ENCODE measurements around the gene LSM14B.
"Not testable (repeated sequence)": the region's sequence is repeated elsewhere in the genome, so short reads cannot be mapped to it uniquely, and the experiment has no call there.

The LSM14B gene

DNA sequence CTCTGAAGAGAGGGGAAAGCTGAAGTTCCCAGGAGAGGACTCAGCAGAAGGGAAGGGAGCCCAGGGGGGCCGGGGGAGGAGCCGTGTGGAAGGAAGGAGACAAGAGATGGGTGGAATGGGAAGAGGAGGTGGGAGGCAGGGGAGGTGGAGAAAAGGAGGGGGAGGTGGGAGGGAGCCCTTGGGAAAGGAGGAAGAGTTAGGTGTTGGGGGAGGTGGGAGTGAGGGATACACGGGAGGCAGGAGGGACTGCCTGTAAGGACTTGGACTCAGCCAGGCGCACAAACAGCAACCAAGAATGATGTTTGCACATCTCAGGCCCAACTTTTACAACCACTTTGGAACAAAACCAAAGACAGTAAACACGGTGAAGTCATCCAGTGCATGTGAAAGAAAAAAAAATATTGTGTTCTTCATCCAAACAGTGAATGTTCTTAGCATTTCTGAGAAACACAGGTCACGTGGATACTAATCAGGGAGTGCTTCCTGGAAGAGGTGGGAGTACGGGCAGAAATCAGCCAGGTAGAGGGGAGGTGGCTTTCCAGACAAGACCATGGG is 17.4 kb upstream of the LSM14B start:
- TF ChIP-seq MAX (IDR thresholded peaks at IDR 0.05; ENCODE audit: low read depth, low read length) (no peak), POLR2A (IDR thresholded peaks at IDR 0.05; ENCODE audit: extremely low read depth, insufficient read length) (no peak), MYC (IDR thresholded peaks at IDR 0.05; ENCODE audit: low read depth, low read length) (no peak)
- TF ChIP-seq, protein P1, sequence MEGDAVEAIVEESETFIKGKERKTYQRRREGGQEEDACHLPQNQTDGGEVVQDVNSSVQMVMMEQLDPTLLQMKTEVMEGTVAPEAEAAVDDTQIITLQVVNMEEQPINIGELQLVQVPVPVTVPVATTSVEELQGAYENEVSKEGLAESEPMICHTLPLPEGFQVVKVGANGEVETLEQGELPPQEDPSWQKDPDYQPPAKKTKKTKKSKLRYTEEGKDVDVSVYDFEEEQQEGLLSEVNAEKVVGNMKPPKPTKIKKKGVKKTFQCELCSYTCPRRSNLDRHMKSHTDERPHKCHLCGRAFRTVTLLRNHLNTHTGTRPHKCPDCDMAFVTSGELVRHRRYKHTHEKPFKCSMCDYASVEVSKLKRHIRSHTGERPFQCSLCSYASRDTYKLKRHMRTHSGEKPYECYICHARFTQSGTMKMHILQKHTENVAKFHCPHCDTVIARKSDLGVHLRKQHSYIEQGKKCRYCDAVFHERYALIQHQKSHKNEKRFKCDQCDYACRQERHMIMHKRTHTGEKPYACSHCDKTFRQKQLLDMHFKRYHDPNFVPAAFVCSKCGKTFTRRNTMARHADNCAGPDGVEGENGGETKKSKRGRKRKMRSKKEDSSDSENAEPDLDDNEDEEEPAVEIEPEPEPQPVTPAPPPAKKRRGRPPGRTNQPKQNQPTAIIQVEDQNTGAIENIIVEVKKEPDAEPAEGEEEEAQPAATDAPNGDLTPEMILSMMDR (IDR thresholded peaks at IDR 0.05; ENCODE audit: low read depth, low read length), result no peak
- no peak for DNase-seq (ENCODE audit: low read depth)
- no peak overlapping the region for H3K4me3 ChIP-seq (ENCODE audit: low read depth, low read length)

GRCh38 chr20:62105592-62105991 is 16.7 kb upstream of the LSM14B start:
- DNase-seq (ENCODE audit: low read depth), result no peak
- TF ChIP-seq POLR2A (IDR thresholded peaks at IDR 0.05; ENCODE audit: extremely low read depth, insufficient read length) (no peak), MAX (IDR thresholded peaks at IDR 0.05; ENCODE audit: low read depth, low read length) (no peak), MYC (IDR thresholded peaks at IDR 0.05; ENCODE audit: low read depth, low read length) (no peak)
- TF ChIP-seq, protein P1 (IDR thresholded peaks at IDR 0.05; ENCODE audit: low read depth, low read length), result no peak

GRCh38 chr20:62111148-62111547 is 11.1 kb upstream of the LSM14B start:
- H3K4me3 ChIP-seq (ENCODE audit: low read depth, low read length), result no peak overlapping the region
- peak; percentile 41 for DNase-seq (ENCODE audit: low read depth)
- TF ChIP-seq MYC (IDR thresholded peaks at IDR 0.05; ENCODE audit: low read depth, low read length), result no peak
- no peak for TF ChIP-seq POLR2A (IDR thresholded peaks at IDR 0.05; ENCODE audit: extremely low read depth, insufficient read length)
- TF ChIP-seq, protein P1 (IDR thresholded peaks at IDR 0.05; ENCODE audit: low read depth, low read length), result no peak
- TF ChIP-seq MAX (IDR thresholded peaks at IDR 0.05; ENCODE audit: low read depth, low read length), result no peak

More at GRCh38 chr20:62105592-62105991, 16.7 kb upstream of the LSM14B start:
- no peak overlapping the region for H3K4me3 ChIP-seq (ENCODE audit: low read depth, low read length)

GRCh38 chr20:62112368-62112767 is 9.9 kb upstream of the LSM14B start:
- no peak overlapping the region for H3K4me3 ChIP-seq (ENCODE audit: low read depth, low read length)
- TF ChIP-seq MAX (IDR thresholded peaks at IDR 0.05; ENCODE audit: low read depth, low read length) (no peak), POLR2A (IDR thresholded peaks at IDR 0.05; ENCODE audit: extremely low read depth, insufficient read length) (no peak), MYC (IDR thresholded peaks at IDR 0.05; ENCODE audit: low read depth, low read length) (no peak)
- TF ChIP-seq, protein P1 (IDR thresholded peaks at IDR 0.05; ENCODE audit: low read depth, low read length), result no peak
- no peak for DNase-seq (ENCODE audit: low read depth)

DNA sequence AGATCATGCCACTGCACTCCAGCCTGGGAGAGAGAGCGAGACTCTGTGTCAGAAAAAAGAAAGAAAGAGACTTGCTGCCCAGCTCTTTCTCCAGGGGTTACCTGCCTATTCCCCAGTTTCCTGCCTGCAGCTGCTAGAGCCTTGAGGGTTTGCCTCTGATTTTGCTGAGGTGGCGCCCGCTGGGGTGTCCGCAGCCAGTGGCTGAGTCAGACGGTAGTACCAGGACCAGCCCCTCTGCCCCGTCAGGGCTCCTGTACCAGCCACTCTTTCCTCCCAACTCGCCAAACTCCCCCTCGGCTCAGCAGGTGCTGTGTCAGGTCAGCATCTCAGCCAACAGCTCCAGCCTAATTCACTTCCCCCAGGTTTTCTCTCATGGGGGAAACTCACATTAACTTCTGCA is 7.4 kb upstream of the LSM14B start:
- DNase-seq (ENCODE audit: low read depth), result no peak
- TF ChIP-seq POLR2A (IDR thresholded peaks at IDR 0.05; ENCODE audit: extremely low read depth, insufficient read length) (no peak), MYC (IDR thresholded peaks at IDR 0.05; ENCODE audit: low read depth, low read length) (no peak), MAX (IDR thresholded peaks at IDR 0.05; ENCODE audit: low read depth, low read length) (no peak)
- TF ChIP-seq, protein P1 (IDR thresholded peaks at IDR 0.05; ENCODE audit: low read depth, low read length), result no peak
- H3K4me3 ChIP-seq (ENCODE audit: low read depth, low read length), result no peak overlapping the region

DNA sequence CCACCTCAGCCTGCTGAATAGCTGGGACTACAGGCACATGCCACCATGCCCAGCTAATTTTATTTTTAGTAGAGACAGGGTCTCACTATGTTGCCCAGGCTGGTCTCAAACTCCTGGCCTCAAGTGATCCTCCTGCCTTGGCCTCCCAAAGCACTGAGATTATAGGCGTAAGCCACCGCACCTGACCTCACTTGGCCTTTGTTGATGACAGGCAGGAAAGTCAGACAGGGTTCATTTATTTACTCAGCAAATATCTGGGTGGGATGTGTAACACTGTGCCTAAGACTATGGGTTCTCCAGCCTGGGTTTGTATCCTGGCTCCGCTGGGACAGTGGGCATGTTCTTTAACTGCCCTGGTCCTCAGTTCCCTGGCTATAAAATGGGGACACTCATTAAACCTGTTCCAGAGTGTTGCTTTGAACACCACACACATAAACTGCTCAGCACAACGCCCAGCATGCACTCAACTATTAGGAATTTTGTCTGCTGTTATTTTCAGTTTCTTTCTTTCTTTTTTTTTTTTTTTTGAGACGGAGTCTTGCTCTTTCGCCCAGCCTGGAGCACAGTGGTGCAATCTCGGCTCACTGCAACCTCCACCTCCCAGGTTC is 6.4 kb upstream of the LSM14B start:
- not testable (repeated sequence) for H3K4me3 ChIP-seq (ENCODE audit: low read depth, low read length); DNase-seq (ENCODE audit: low read depth)
